GM12872 (cell line): ENCODE results near the gene NREP.

ENCODE experiments used
- TF ChIP-seq, protein P1 (sequence below): IDR thresholded peaks from 3 replicates; pipeline ENCODE4 v1.5.1; 2011; ENCODE audit warnings: low read depth, mild to moderate bottlenecking, low read length, moderate library complexity; ENCODE audit not compliant: insufficient read depth

Gene NREP

GRCh38 chr5:111779260-111779921, 22.4 kb upstream of the NREP start:
- TF ChIP-seq, protein P1, sequence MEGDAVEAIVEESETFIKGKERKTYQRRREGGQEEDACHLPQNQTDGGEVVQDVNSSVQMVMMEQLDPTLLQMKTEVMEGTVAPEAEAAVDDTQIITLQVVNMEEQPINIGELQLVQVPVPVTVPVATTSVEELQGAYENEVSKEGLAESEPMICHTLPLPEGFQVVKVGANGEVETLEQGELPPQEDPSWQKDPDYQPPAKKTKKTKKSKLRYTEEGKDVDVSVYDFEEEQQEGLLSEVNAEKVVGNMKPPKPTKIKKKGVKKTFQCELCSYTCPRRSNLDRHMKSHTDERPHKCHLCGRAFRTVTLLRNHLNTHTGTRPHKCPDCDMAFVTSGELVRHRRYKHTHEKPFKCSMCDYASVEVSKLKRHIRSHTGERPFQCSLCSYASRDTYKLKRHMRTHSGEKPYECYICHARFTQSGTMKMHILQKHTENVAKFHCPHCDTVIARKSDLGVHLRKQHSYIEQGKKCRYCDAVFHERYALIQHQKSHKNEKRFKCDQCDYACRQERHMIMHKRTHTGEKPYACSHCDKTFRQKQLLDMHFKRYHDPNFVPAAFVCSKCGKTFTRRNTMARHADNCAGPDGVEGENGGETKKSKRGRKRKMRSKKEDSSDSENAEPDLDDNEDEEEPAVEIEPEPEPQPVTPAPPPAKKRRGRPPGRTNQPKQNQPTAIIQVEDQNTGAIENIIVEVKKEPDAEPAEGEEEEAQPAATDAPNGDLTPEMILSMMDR, result no peak

- TF ChIP-seq, protein P1, result no peak
Measured at GRCh38 chr5:111776913-111777781, 20.2 kb upstream of the NREP start.

- TF ChIP-seq, protein P1, result no peak
Measured at GRCh38 chr5:111775224-111775623, 18.2 kb upstream of the NREP start.

DNA sequence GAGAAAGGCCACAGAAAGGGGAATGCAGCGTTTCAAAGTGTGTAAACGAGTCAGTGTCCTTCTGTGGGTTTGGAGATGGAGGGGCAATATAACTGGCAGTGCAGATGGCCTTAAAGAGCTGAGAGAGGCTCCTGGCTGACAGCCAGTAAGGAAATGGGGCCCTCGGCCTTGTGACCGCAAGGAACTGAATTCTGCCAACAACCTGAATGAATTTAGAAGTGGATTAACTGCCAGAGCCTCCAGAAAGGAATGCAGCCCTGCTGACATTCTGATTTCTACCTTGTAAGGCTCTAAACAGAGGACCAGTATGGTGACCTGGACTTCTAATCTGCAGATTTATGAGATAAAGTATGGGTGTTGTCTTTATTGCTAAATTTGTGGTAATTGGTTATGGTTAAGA, 17.5 kb upstream of the NREP start:
- TF ChIP-seq, protein P1, result no peak

DNA sequence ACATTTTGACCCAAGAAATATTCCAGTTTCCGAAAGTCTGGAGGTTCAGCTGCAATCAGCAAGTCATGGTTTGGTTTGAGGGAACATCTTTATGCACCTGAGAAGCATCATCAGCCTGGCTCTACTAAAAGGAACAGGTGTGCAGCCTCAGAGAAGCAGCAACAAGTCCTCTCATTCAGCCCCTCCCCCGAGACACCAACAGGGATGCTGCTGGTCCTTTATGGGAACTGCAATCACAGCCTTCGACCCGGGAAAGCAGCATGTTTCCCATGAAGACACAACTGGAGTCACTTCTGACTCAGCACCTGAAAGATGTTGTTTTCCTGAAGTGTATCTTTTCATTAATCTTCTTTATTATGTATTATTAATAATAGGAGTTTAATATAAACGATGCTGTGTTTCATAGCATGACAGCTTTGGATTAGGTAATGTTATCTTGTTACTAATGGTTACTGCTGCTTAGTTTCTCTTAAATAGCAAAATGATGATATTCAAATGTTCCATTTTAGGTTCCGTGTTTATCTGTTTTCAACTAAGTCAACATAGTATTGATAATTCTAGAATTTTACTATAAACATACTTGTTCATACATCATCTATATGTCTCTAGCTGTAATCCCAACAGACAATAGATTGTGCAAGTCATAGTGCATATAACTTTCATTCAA, 15.6 kb upstream of the NREP start:
- TF ChIP-seq, protein P1, result 0 out of 3 replicates have a peak, but pooled peaks have one; percentile 4

- TF ChIP-seq, protein P1, result no peak
Measured at GRCh38 chr5:111769541-111769940, 12.5 kb upstream of the NREP start.

GRCh38 chr5:111765613-111766571, 8.9 kb upstream of the NREP start:
- TF ChIP-seq, protein P1, result no peak
